NCI-H2029 treated with DMSO at 0.1 percent for 48 hours (cell line): ENCODE results near the gene TMEM86B.
A peak's percentile ranks its signal among the peaks of the same experiment; 100 is the strongest.

Experiments used
- DNase-seq: peaks from one replicate; lab custom pipeline; 2025; lab: John Stamatoyannopoulos, UW

TMEM86B gene, protein sequence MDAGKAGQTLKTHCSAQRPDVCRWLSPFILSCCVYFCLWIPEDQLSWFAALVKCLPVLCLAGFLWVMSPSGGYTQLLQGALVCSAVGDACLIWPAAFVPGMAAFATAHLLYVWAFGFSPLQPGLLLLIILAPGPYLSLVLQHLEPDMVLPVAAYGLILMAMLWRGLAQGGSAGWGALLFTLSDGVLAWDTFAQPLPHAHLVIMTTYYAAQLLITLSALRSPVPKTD

GRCh38 chr19:55228403-55229031 lies at the start of gene TMEM86B:
Gene TMEM86B (minus strand): TSS chr19:55228763. CDS start chr19:55228741, 22 bp downstream.
- no peak for DNase-seq

GRCh38 chr19:55277494-55277893 lies 48.9 kb upstream of the TMEM86B start:
- no peak for DNase-seq

GRCh38 chr19:55276720-55277430 lies 48.3 kb upstream of the TMEM86B start:
- DNase-seq = no peak

DNA sequence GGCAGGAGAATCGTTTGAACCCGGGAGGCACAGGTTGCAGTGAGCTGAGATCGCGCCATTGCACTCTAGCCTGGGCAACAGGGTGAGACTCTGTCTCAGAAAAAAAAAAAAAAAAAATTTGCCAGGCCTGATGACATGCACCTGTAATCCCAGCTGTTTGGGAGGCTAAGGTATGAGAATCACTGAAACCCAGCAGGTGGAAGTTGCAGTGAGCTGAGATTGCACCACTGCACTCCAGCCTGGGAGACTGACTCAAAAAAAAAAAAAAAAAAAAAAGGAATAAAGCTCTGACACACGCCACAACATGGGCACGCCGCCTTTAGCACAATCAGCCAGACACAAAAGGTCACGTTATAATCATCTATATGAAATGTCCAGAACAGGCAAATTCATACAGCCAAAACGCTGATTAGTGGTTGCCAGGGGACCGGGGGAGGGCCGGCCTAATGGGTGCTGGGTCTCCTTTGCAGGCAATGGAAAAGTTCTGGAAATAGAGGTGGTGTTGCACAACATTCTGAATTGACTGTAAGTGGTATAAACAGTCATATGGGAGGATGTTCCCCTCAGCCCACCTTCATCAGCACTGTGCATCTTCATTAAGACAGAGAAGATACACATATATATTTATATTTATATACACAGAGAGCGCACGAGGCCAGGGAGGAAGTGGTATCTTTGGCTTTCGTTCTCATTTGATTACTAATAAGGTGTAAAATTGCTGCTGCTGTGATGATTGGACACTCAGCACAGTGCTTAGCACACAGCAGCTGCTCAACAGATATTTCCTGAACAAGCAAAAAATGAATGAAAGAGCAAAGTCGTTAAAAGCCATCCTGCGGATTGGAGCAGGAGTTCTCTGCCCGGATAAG lies 47.5 kb upstream of the TMEM86B start:
- no peak for DNase-seq

DNA sequence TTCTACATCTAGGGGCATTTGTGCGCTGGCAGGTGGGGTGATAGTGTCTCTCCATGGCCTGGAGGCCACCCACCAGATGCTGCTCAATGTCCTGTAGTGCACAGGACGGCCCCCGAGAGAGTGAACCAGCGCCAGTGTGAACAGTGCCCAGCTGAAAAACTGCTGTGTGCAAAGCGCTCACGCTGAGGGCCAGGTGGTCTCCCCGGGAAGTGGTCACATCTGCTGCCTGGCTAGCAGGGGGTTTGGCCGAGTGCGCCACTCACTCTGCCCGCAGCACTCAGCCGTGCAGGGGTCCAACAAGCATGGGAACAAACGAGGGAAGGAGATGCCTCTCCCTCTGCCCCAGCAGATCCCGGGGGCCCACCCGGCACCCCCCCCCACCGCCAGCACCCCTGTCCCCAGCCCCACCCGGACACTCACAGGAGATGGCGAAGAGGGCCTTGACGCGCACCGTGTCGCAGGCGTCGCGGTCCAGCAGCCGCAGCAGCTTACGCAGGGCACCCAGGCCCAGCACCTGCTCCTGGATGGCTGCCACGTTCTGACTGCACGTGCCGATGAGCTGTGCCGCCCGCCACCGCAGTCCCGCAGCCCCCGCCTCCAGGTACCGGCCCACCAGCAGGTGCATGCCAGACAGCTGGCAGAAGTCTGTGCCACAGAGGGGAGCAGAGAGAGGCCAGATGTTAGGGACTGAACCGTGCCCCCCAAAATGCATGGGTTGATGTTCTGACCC lies 45.6 kb upstream of the TMEM86B start:
- peak; percentile 54 for DNase-seq

DNA sequence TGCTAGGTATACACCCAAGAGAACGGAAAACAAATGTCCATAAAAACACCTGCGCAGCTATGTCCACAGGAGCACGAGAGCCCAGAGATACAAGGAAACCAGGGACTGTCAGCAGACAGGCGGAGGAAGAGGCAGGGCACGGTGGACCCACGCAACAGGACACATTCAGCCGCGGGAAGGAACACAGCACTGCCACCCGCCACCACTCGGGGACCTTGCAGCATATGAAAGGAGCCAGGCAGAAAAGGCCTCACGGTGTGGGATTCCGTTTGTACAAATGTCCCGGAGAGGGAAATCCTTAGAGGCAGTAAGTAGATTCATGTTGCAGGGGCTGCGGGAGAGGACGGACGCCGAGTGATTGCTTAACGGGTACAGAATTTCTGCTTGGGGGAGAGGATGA lies 43.6 kb upstream of the TMEM86B start:
- no peak for DNase-seq

DNA sequence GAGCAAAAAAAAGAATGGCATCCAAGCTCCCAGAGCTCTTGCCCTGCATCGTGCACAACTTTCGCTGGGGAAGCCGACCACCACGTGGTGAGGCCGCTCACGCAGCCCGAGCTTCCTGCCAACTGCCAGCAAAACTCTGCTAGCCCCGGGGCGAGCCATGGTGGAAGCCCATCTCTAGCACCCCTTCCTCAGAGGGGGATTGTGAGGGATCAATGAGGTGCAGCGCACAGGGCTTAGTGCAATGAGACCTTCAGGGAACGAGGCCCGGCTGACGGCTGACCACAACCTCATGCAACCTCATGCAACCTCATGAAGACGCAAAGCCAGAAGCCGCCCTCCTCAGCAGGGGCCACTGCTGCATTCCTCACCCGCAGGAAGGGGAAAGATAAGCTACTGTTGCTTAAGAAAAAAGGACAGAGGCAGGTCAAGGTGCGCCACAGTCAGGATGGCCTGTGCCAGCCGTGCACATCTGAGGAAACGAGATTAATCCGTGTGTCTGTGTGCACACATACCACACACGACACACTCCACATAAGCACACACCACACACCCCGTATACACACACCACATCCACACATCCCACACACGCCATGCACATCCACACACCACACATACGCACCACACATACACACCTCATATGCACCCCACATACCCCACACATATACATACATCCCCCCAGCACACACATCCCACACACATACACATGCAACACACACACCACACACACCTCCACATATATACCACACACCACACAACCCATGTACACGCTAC lies 41.8 kb upstream of the TMEM86B start:
- DNase-seq = no peak

DNA sequence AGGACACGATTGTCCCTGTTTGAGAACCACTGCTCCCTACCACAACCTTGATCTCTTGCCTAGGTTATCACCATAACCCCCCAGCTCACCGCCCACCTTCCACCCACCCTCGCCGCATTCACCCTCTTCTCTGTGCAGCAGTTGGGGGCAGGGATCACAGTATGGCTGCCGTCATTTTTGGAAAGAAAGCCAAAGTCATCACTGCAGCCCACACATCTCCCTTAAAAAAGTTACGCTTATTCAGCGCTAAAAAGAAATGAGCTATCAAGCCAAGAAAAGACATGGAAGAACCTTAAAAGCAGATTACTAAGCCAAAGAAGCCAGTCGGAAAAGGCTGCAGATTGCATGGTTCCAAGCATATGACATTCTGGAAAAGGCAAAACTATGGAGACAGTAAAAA lies 40.7 kb upstream of the TMEM86B start:
- DNase-seq = no peak

DNA sequence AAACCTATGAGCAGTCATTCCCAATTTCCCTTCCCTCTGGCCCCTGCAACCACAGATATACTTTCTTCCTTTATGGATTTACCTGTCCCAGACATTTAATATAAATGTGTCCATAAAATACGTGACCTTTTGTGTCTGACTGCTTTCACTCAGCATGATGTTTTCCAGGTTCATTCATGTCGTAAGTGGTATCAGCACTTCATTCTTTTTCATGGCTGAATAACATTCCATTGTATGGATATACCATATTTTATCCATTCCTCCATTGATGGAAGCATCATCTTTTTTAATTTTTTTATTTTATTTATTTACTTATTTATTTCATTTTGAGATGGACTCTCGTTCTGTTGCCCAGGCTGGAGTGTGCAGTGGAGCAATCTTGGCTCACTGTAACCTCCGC lies 38.3 kb upstream of the TMEM86B start:
- no peak for DNase-seq

DNA sequence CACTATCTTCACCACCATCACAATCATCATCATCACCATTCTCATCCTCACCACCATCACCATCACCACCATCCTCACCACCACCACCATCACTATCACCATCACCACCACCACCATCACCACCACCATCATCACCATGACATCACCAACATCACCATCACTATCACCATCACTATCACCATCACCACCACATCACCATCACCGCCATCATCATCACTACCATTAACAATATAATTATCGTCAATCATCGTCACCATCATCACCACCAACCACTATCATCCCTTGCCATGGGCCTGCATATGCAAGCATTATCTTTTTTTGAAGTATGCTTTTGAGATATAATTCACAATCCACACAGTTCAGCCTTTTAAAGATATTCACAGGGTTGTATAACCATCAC lies 37.8 kb upstream of the TMEM86B start:
- no peak for DNase-seq

DNA sequence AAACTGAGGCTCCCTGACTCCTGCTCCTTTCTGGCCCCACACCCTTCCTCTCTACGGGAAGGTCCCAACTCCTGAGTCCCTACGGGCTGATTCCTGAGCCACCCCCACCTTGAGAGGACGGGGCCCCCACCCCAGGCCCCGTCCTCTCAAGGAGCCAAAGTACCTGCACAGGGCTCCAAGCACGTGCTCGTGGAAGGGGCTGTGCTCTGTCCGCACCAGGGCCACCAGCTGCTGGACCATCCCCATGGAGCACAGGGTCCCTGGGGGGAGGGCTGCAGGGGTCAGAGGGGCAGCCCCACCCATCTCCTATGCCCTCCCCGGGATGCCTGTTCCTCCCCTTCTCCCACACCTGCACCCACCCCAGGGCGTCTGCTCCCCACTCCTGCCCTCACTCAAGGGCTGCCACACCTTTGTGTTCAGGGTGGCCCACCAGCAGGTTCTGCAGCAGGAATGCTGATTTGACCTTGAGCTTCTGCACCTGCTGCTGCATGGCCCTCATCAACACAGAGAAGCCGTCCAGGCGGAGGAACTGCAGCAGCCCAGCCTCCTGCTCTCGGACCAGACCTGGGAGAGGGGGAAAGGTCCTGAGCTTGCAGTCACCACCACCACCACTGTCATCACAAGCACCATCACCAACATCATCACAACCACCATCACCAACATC lies 37.3 kb upstream of the TMEM86B start:
- no peak for DNase-seq

DNA sequence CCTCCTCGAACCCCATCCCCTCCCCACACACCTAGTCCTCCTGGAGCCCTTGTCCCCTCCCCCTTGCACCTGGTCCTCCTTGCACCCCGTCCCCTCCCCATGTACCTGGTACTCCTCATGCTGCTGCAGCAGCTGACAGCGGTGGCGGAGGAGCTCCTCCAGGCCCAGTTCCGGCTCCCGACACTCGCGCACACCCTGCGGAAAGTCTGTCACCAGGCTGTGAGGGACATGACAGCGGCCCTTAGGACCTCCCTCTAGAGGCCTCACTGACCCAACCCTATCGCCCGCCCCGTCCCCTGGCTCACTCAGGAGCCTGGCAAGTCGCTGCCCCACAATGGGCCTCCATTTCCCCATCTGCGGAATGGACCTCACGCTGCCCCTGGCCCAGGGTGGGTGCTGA lies 36.6 kb upstream of the TMEM86B start:
- DNase-seq = no peak

DNA sequence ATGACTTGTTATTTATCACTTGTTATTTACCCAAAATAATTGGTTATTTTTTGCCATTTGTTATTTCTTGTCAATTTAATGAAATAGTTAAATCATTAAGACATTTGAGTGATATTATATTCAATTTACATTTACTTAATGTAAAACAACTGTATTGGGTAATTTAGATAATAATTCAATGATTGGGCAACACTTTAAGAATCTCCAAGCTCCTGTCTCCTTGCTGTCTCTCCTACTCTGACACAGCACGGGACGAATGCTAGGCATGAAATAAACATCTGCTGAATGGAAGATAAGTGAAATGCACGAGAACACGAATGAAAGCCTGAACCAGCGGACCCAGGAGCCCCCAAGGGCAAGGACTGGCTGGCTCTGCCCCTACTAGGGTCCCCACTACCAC lies 36.0 kb upstream of the TMEM86B start:
- no peak for DNase-seq

DNA sequence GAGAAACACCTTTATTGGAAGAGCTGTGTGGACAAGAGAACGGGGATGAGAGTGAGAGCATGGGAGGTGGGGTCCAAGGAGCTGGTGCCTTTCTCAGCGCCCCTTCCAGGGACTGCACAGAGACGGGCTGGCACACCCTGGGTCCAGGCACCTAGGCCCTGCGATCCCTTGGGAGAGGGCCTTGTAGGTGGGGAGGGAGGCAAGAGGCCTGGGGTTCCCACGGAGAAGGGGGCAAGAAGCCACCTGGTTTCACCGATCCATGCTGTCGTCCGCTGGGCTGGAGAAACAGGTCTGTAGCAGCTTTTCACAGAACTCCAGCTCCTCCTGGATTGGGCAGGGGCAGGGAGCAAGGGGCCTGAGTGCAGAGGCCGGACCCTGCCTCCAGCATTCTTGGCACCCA lies 33.8 kb upstream of the TMEM86B start:
- DNase-seq = no peak

- no peak for DNase-seq
These were observed 33.1 kb upstream of the TMEM86B start for GRCh38 chr19:55261671-55262126.

GRCh38 chr19:55259540-55260210 lies 31.1 kb upstream of the TMEM86B start:
- no peak for DNase-seq

GRCh38 chr19:55258828-55259539 lies 30.4 kb upstream of the TMEM86B start, which contains the start of gene PPP6R1:
Gene PPP6R1 (minus strand): TSS chr19:55259017. CDS start chr19:55247103, 11,914 bp downstream.
- DNase-seq = peak; percentile 96

DNA sequence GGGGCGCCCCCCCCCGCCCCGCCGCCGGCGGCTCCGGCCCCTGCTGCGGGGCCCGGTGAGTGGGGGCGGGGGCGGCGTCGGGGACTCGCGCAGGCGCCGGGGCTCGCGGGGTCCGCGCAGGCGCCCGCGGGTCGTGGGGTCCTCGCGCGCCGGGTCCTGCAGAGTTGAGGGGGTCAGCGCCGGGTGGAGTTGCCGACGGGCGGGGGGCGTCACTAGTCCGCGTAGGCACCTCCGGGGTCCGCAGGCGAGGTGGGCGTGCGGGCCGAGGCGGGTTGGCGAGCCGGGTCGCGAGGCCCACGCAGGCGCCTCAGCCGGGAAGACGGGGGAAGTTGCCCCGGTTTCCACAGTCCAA lies 29.9 kb upstream of the TMEM86B start:
- DNase-seq = no peak
